Measurements from ENCODE around the gene OVOL2.
"Not testable (repeated sequence)": the region's sequence is repeated elsewhere in the genome, so short reads cannot be mapped to it uniquely, and the experiment has no call there.

OVOL2 gene

GRCh38 chr20:18059603-18060002, 1.9 kb upstream of the OVOL2 start:
- DNase-seq (ENCODE audit: low read depth, low spot score) = no peak
- no peak overlapping the region for H3K4me3 ChIP-seq (ENCODE audit: low read length)

- no peak overlapping the region for H3K4me3 ChIP-seq (ENCODE audit: low read length)
- DNase-seq (ENCODE audit: low read depth, low spot score) = no peak
Observed at GRCh38 chr20:18058661-18059467, 1.1 kb upstream of the OVOL2 start.

GRCh38 chr20:18057994-18058349, 256 bp upstream of the OVOL2 start:
- no peak overlapping the region for H3K4me3 ChIP-seq (ENCODE audit: low read length)
- DNase-seq (ENCODE audit: low read depth, low spot score) = no peak

- no peak overlapping the region for H3K4me3 ChIP-seq (ENCODE audit: low read length)
Observed at GRCh38 chr20:18056174-18057100, 1.3 kb downstream of the OVOL2 start.

GRCh38 chr20:18055261-18055660, 2.5 kb downstream of the OVOL2 start:
- no peak overlapping the region for H3K4me3 ChIP-seq (ENCODE audit: low read length)
- DNase-seq (ENCODE audit: low read depth, low spot score) = no peak

More at GRCh38 chr20:18056174-18057100, 1.3 kb downstream of the OVOL2 start:
- no peak for DNase-seq (ENCODE audit: low read depth, low spot score)

GRCh38 chr20:18052856-18053255, 4.9 kb downstream of the OVOL2 start:
- no peak for DNase-seq (ENCODE audit: low read depth, low spot score)
- H3K4me3 ChIP-seq (ENCODE audit: low read length) = no peak overlapping the region

- H3K4me3 ChIP-seq (ENCODE audit: low read length) = no peak overlapping the region
- no peak for DNase-seq (ENCODE audit: low read depth, low spot score)
Observed at GRCh38 chr20:18050628-18051027, 7.1 kb downstream of the OVOL2 start.

GRCh38 chr20:18048176-18048575, 9.5 kb downstream of the OVOL2 start:
- DNase-seq (ENCODE audit: low read depth, low spot score) = no peak
- H3K4me3 ChIP-seq (ENCODE audit: low read length) = no peak overlapping the region

GRCh38 chr20:18046535-18046934, 11.2 kb downstream of the OVOL2 start:
- H3K4me3 ChIP-seq (ENCODE audit: low read length) = no peak overlapping the region
- no peak for DNase-seq (ENCODE audit: low read depth, low spot score)

GRCh38 chr20:18042229-18042628, 15.5 kb downstream of the OVOL2 start:
- H3K4me3 ChIP-seq (ENCODE audit: low read length) = no peak overlapping the region
- no peak for DNase-seq (ENCODE audit: low read depth, low spot score)

- no peak overlapping the region for H3K4me3 ChIP-seq (ENCODE audit: low read length)
- DNase-seq (ENCODE audit: low read depth, low spot score) = peak; percentile 28
Observed at GRCh38 chr20:18041462-18041861, 16.3 kb downstream of the OVOL2 start.

- no peak for DNase-seq (ENCODE audit: low read depth, low spot score)
- no peak overlapping the region for H3K4me3 ChIP-seq (ENCODE audit: low read length)
Observed at GRCh38 chr20:18039063-18039462, 18.7 kb downstream of the OVOL2 start.

GRCh38 chr20:18034039-18034438, 23.7 kb downstream of the OVOL2 start:
- no peak overlapping the region for H3K4me3 ChIP-seq (ENCODE audit: low read length)
- DNase-seq (ENCODE audit: low read depth, low spot score) = no peak

GRCh38 chr20:18032977-18033892, 24.5 kb downstream of the OVOL2 start:
- H3K4me3 ChIP-seq (ENCODE audit: low read length) = no peak overlapping the region
- no peak for DNase-seq (ENCODE audit: low read depth, low spot score)

- H3K4me3 ChIP-seq (ENCODE audit: low read length) = no peak overlapping the region
- DNase-seq (ENCODE audit: low read depth, low spot score) = no peak
Observed at GRCh38 chr20:18031888-18032509, 25.7 kb downstream of the OVOL2 start.

GRCh38 chr20:18031050-18031449, 26.7 kb downstream of the OVOL2 start:
- no peak for DNase-seq (ENCODE audit: low read depth, low spot score)
- no peak overlapping the region for H3K4me3 ChIP-seq (ENCODE audit: low read length)

- no peak for DNase-seq (ENCODE audit: low read depth, low spot score)
- no peak overlapping the region for H3K4me3 ChIP-seq (ENCODE audit: low read length)
Observed at GRCh38 chr20:18030020-18030419, 27.7 kb downstream of the OVOL2 start.

- DNase-seq (ENCODE audit: low read depth, low spot score); H3K4me3 ChIP-seq (ENCODE audit: low read length): not testable (repeated sequence)
Observed at GRCh38 chr20:18027011-18027410, 30.7 kb downstream of the OVOL2 start.

GRCh38 chr20:18024606-18025127, 33.0 kb downstream of the OVOL2 start:
- DNase-seq (ENCODE audit: low read depth, low spot score) = no peak
- H3K4me3 ChIP-seq (ENCODE audit: low read length) = no peak overlapping the region

Measured in Jurkat, Clone E6-1 (cell line).